OCI-LY1 (cell line): Measurements from ENCODE around the gene VPS33B.

Source experiments
- H2AFZ ChIP-seq: fragments of 200-600 bp; sonication (generic), shearing (Covaris generic); 2 replicates; pipeline ENCODE4 v1.6.0; 2014; ENCODE audit warnings: antibody characterized with exemption, mild to moderate bottlenecking, low read length
- H3F3A ChIP-seq: fragments of 200-600 bp; sonication (generic), shearing (Covaris generic); 2 replicates; pipeline ENCODE4 v1.6.0; 2014; ENCODE audit warnings: mild to moderate bottlenecking, antibody characterized with exemption, low read length, moderate library complexity; ENCODE audit not compliant: insufficient read depth
- H3K27ac ChIP-seq: fragments of 200-600 bp; sonication (generic); 2 replicates; pipeline ENCODE4 v1.5.1; 2014; ENCODE audit warnings: low read length, mixed run types, mild to moderate bottlenecking, low read depth; ENCODE audit not compliant: poor library complexity, severe bottlenecking
- H3K27me3 ChIP-seq: fragments of 200-600 bp; sonication (generic); 2 replicates; pipeline ENCODE4 v1.6.0; 2014; ENCODE audit warnings: antibody characterized with exemption, mild to moderate bottlenecking, low read length, moderate library complexity; ENCODE audit not compliant: insufficient read depth
- H3K36me3 ChIP-seq: fragments of 200-600 bp; sonication (generic); 2 replicates; pipeline ENCODE4 v1.6.1; 2014; ENCODE audit warnings: mild to moderate bottlenecking, antibody characterized with exemption, low read length, moderate library complexity, mixed read lengths; ENCODE audit not compliant: insufficient read depth
- H3K4me1 ChIP-seq: fragments of 200-600 bp; sonication (generic); 2 replicates; pipeline ENCODE4 v1.5.1; 2014; ENCODE audit warnings: mild to moderate bottlenecking, low read length, moderate library complexity; ENCODE audit not compliant: insufficient read depth, severe bottlenecking
- H3K4me2 ChIP-seq: fragments of 200-600 bp; sonication (generic), shearing (Covaris generic); 2 replicates; pipeline ENCODE4 v1.6.1; 2014; ENCODE audit warnings: low read length
- H3K4me3 ChIP-seq: fragments of 200-600 bp; sonication (generic); 2 replicates; pipeline ENCODE4 v1.5.1; 2014; ENCODE audit warnings: low read length, low read depth, mild to moderate bottlenecking, mixed read lengths; ENCODE audit not compliant: poor library complexity, severe bottlenecking
- H3K79me2 ChIP-seq: fragments of 200-600 bp; shearing (Covaris generic); 2 replicates; pipeline ENCODE4 v1.6.1; 2016; ENCODE audit warnings: mixed run types, low read length, mixed read lengths; ENCODE audit not compliant: insufficient read depth
- H3K9ac ChIP-seq: fragments of 200-600 bp; sonication (generic), shearing (Covaris generic); 2 replicates; pipeline ENCODE4 v1.6.1; 2014; ENCODE audit warnings: mild to moderate bottlenecking, low read length, mixed read lengths
- H3K9me2 ChIP-seq: fragments of 200-600 bp; sonication (generic), shearing (Covaris generic); 2 replicates; pipeline ENCODE4 v1.6.1; 2014; ENCODE audit warnings: low read depth, mild to moderate bottlenecking, low read length, mixed read lengths
- H3K9me3 ChIP-seq: fragments of 200-600 bp; shearing (Covaris generic); 2 replicates; pipeline ENCODE4 v1.6.1; 2014; ENCODE audit warnings: low read length, mixed read lengths
- H4K20me1 ChIP-seq: fragments of 200-600 bp; sonication (generic), shearing (Covaris generic); 2 replicates; pipeline ENCODE4 v1.6.0; 2016; ENCODE audit warnings: mild to moderate bottlenecking, low read length; ENCODE audit not compliant: insufficient read depth
- CTCF ChIP-seq: fragments of 200-600 bp; sonication (generic), shearing (Covaris generic); IDR thresholded peaks from 2 replicates; pipeline ENCODE4 v1.5.1; 2017; ENCODE audit warnings: mild to moderate bottlenecking, antibody characterized with exemption, low read length, moderate library complexity, mixed read lengths
- EZH2 ChIP-seq: fragments of 200-600 bp; sonication (generic), shearing (Covaris generic); IDR thresholded peaks from 2 replicates; pipeline ENCODE4 v1.8.0; 2017; ENCODE audit warnings: borderline replicate concordance, mixed run types, mild to moderate bottlenecking, antibody characterized with exemption, low read length, moderate library complexity, mixed read lengths

Gene VPS33B

GRCh38 chr15:90957791-90958190 lies 64.6 kb downstream of the VPS33B start:
- TF ChIP-seq CTCF = no peak
- Histone ChIP-seq H3K4me2 (no peak overlapping the region), H2AFZ (no peak overlapping the region), H3K4me3 (no peak overlapping the region), H3K36me3 (peaks cover 45% of the 10 kb centered on the region), H3K79me2 (no peaks in the 10 kb centered on the region), H3K9ac (no peak overlapping the region), H3K9me3 (no peaks in the 10 kb centered on the region), H3K27me3 (no peaks in the 10 kb centered on the region), H3K27ac (no peak overlapping the region), H4K20me1 (no peaks in the 10 kb centered on the region), H3F3A (no peaks in the 10 kb centered on the region), H3K9me2 (no peaks in the 10 kb centered on the region), H3K4me1 (peaks cover 24% of the 10 kb centered on the region)

- Histone ChIP-seq H4K20me1 (no peaks in the 10 kb centered on the region), H3K27ac (no peak overlapping the region), H3K4me1 (peaks cover 24% of the 10 kb centered on the region), H3K9me2 (no peaks in the 10 kb centered on the region), H3K4me3 (peak overlapping the region; percentile 66), H3F3A (no peaks in the 10 kb centered on the region), H3K9me3 (no peaks in the 10 kb centered on the region), H3K79me2 (no peaks in the 10 kb centered on the region), H2AFZ (no peak overlapping the region), H3K27me3 (no peaks in the 10 kb centered on the region), H3K36me3 (peaks cover 40% of the 10 kb centered on the region), H3K9ac (no peak overlapping the region; the same call in 1 of the 2 replicates), H3K4me2 (peak overlapping the region; percentile 96)
- TF ChIP-seq CTCF = no peak
- no peak for TF ChIP-seq EZH2
These were observed 65.2 kb downstream of the VPS33B start for GRCh38 chr15:90957031-90957790.

GRCh38 chr15:90956274-90957030 lies 65.9 kb downstream of the VPS33B start:
- Histone ChIP-seq H3F3A (no peaks in the 10 kb centered on the region), H3K9ac (peak overlapping the region; percentile 94), H3K79me2 (no peaks in the 10 kb centered on the region), H3K36me3 (peaks cover 39% of the 10 kb centered on the region), H4K20me1 (no peaks in the 10 kb centered on the region), H3K4me3 (peak overlapping the region; percentile 66), H3K27me3 (no peaks in the 10 kb centered on the region), H3K9me3 (no peaks in the 10 kb centered on the region), H3K9me2 (no peaks in the 10 kb centered on the region), H3K27ac (peak overlapping the region; percentile 98), H3K4me2 (peak overlapping the region; percentile 96), H3K4me1 (peaks cover 24% of the 10 kb centered on the region), H2AFZ (no peak overlapping the region)
- no peak for TF ChIP-seq EZH2
- TF ChIP-seq CTCF = peak; percentile 97
